ENCODE data around the gene WDR38. TPM values are rescaled to one million over a fixed set of nuclear protein-coding genes. Genes with fewer than 3 reads are reported as not detected.
A peak's percentile ranks its signal among the peaks of the same experiment; 100 is the strongest.
"Not testable (repeated sequence)": the region's sequence is repeated elsewhere in the genome, so short reads cannot be mapped to it uniquely, and the experiment has no call there.

WDR38 gene
- total RNA-seq, 1 donor from 2014 or later = 6.6 TPM

GRCh38 chr9:124839612-124840299 lies 13.5 kb upstream of the WDR38 start:
- no peaks in the 10 kb centered on the region for H3K27me3 ChIP-seq (ENCODE audit: low read depth)
- TF ChIP-seq, protein P1, sequence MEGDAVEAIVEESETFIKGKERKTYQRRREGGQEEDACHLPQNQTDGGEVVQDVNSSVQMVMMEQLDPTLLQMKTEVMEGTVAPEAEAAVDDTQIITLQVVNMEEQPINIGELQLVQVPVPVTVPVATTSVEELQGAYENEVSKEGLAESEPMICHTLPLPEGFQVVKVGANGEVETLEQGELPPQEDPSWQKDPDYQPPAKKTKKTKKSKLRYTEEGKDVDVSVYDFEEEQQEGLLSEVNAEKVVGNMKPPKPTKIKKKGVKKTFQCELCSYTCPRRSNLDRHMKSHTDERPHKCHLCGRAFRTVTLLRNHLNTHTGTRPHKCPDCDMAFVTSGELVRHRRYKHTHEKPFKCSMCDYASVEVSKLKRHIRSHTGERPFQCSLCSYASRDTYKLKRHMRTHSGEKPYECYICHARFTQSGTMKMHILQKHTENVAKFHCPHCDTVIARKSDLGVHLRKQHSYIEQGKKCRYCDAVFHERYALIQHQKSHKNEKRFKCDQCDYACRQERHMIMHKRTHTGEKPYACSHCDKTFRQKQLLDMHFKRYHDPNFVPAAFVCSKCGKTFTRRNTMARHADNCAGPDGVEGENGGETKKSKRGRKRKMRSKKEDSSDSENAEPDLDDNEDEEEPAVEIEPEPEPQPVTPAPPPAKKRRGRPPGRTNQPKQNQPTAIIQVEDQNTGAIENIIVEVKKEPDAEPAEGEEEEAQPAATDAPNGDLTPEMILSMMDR (IDR thresholded peaks at IDR 0.05) = peak; percentile 44
- intact Hi-C loops (cut with DNase I) = no loop called here
- peaks cover 11% of the 10 kb centered on the region for H3K4me1 ChIP-seq
- H3K27ac ChIP-seq = no peak overlapping the region
- no peak for DNase-seq
- H3K36me3 ChIP-seq = no peaks in the 10 kb centered on the region
- peak; percentile 30 to 40 for ATAC-seq
- H3K4me3 ChIP-seq = no peak overlapping the region
- no peaks in the 10 kb centered on the region for H3K9me3 ChIP-seq

DNA sequence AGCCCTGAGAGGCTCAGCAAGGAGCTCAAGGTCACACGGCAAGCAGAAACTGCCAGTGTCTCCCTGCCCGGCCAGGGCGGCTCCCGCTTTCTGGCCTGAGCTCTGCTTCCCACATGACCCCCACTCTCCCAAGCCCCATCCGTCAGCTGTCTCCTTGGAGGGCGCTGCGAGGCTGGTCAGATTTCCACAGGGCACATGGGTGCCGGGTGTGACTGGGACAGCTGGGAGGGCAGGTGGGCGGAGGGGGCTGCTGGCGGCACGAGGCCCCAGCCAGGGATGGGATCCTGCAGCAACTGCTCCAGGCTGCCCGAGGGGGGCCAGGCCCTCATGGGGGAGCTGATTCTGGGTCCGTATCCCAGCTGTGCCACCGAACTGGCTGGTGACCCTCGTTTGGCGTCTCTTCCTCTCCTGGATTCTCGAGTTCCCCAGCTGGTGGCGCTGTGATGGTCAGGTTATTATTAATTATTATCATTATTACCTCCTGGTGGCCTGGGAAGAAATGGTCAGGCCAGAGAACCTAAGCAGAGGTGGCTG lies 12.9 kb upstream of the WDR38 start:
- H3K4me1 ChIP-seq = peaks cover 5% of the 10 kb centered on the region

DNA sequence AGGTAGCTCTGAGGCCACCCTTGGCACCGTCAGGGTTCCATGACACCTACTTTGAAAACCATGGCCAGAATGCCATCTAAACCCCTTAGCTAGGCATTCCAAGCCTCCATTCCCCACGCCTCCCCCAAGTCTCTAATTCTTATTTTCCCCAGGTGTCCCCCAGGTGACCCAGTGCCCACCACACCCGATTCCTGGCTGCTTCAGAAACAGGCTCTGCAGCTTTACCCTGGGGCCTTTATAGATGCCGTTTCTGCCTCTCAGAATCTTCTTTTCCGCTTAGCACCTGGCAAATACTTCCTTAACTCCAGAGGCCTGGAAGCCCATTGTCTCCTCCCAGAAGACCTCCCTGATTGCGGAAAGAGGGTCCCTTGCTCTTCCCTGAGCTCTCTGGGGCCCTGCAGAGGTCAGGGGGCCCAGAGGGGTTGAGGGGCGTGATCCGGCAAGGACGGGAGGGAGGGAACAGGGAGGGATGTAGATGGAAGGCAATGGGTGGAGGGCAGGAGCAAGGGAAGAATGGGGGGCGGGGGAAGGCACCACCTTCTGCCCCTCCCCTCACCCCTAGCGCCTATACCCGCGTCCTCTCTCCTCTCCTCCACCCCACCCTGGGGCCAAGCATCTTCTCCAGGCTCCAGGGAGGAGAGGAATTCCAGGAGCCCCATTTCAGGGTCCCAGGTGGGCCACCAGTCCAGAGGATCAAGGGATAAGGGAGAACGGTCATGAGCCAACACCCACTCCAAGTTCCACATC lies 12.0 kb upstream of the WDR38 start:
- H3K4me3 ChIP-seq = no peak overlapping the region
- H3K27me3 ChIP-seq (ENCODE audit: low read depth) = no peaks in the 10 kb centered on the region
- no peak overlapping the region for H3K27ac ChIP-seq
- no peak for DNase-seq
- no peak for ATAC-seq
- no peaks in the 10 kb centered on the region for H3K4me1 ChIP-seq
- H3K36me3 ChIP-seq = no peaks in the 10 kb centered on the region
- TF ChIP-seq, protein P1 (IDR thresholded peaks at IDR 0.05) = no peak
- no peaks in the 10 kb centered on the region for H3K9me3 ChIP-seq
- intact Hi-C loops (cut with DNase I) = no loop called here

More for the DNA sequence above, 12.9 kb upstream of the WDR38 start:
- Histone ChIP-seq H3K27ac (no peak overlapping the region), H3K9me3 (no peaks in the 10 kb centered on the region), H3K27me3 (ENCODE audit: low read depth) (no peaks in the 10 kb centered on the region), H3K36me3 (no peaks in the 10 kb centered on the region), H3K4me3 (no peak overlapping the region)
- ATAC-seq (peak in 1 of 2 donors; percentile 13), DNase-seq (no peak)
- TF ChIP-seq, protein P1 (IDR thresholded peaks at IDR 0.05) = peak; percentile 13
- intact Hi-C loops (cut with DNase I) = no loop called here

DNA sequence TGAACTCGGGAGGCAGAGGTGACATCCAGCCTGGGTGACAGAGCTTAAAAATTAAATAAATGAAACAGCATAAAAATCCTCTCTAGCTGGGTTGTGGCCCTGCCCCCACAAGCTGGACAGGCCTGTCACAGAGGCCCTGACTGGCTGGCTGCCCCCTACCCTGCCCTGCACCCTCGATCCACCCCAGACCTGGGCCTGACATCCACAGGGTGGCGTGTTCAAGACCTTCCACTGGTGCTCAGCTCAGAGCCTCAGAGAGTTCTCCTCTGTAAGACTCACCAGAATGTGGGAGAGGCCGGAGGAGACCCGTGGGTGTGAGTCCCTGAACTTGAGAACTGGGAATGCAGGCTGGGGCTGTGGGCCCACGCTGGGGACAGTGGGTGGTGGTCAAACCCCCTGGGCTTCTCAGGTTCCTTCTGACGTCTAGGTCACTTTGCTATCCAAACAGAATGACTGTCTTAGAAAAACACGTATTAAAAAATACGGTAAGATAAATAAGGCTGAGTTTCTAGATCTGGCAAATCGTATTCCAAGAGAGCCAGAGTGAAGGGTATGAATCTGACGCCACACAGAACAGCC lies 9.7 kb upstream of the WDR38 start:
- H3K9me3 ChIP-seq = no peaks in the 10 kb centered on the region
- intact Hi-C loops (cut with DNase I) = no loop called here
- TF ChIP-seq, protein P1 (IDR thresholded peaks at IDR 0.05) = no peak
- H3K27me3 ChIP-seq (ENCODE audit: low read depth) = no peaks in the 10 kb centered on the region
- H3K27ac ChIP-seq = no peak overlapping the region
- H3K4me3 ChIP-seq = no peak overlapping the region
- ATAC-seq (no peak), DNase-seq (no peak)
- H3K4me1 ChIP-seq = no peaks in the 10 kb centered on the region
- no peaks in the 10 kb centered on the region for H3K36me3 ChIP-seq

- DNase-seq = no peak
- Histone ChIP-seq H3K4me1 (no peaks in the 10 kb centered on the region), H3K27ac (no peak overlapping the region), H3K9me3 (no peaks in the 10 kb centered on the region), H3K27me3 (ENCODE audit: low read depth) (no peaks in the 10 kb centered on the region), H3K36me3 (no peaks in the 10 kb centered on the region), H3K4me3 (no peak overlapping the region)
- intact Hi-C loops (cut with DNase I) = no loop called here
- no peak for ATAC-seq
- TF ChIP-seq, protein P1 (IDR thresholded peaks at IDR 0.05) = no peak
Observed at GRCh38 chr9:124844291-124844690, 9.0 kb upstream of the WDR38 start.

DNA sequence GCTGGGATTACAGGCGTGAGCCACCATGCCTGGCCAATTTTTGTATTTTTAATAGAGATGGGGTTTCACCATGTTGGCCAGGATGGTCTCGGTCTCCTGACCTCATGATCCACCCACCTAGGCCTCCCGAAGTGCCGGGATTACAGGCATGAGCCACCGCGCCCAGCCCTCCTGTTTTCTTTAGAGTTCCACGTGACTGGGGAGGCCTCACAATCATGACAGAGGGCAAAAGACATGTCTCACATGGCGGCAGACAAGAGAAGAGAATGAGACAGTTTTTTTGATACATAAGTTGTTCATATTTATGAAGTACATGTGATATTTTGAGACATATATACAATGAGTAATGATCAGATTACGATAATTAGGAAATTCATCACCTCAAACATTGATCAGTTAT lies 6.8 kb upstream of the WDR38 start:
- H3K9me3 ChIP-seq; ATAC-seq; H3K27me3 ChIP-seq (ENCODE audit: low read depth); H3K36me3 ChIP-seq; H3K4me1 ChIP-seq; H3K4me3 ChIP-seq; intact Hi-C loops (cut with DNase I); DNase-seq; H3K27ac ChIP-seq: not testable (repeated sequence)

Measured in lower lobe of right lung (tissue), 2 donors.